Liver (tissue), 3 donors: ENCODE data around the gene TPTE.
"Not testable (repeated sequence)": the region's sequence is repeated elsewhere in the genome, so short reads cannot be mapped to it uniquely, and the experiment has no call there.

ENCODE experiments used
- ATF3 ChIP-seq: IDR thresholded peaks from 2 replicates; pipeline ENCODE4 v1.6.1; 2016; ENCODE audit warnings: antibody characterized with exemption
- CTCF ChIP-seq: fragments of 150-350 bp; IDR thresholded peaks from 2 replicates; pipeline ENCODE4 v1.5.1; 2017; ENCODE audit warnings: improper control_type of control experiment, low read depth, low read length; ENCODE audit not compliant: missing input control
- GABPA ChIP-seq, 2 donors: IDR thresholded peaks in 1 of 2; conservative IDR thresholded peaks in 1 of 2; 2 replicates each; pipeline ENCODE4 v1.6.1; 2016; ENCODE audit warnings: antibody characterized with exemption in 2 of 2, mild to moderate bottlenecking in 1 of 2, moderate library complexity in 1 of 2
- HNF4A ChIP-seq, 2 donors: conservative IDR thresholded peaks; 2 replicates each; pipeline ENCODE4 v1.6.1; 2016; ENCODE audit warnings: antibody characterized with exemption in 2 of 2, mild to moderate bottlenecking in 2 of 2
- JUND ChIP-seq, 2 donors: IDR thresholded peaks; 2 replicates each; pipeline ENCODE4 v1.6.1; 2016; ENCODE audit warnings: antibody characterized with exemption in 2 of 2
- MAX ChIP-seq: IDR thresholded peaks from 2 replicates; pipeline ENCODE4 v1.6.1; 2016; ENCODE audit warnings: antibody characterized with exemption
- RAD21 ChIP-seq, 2 donors: IDR thresholded peaks; 2 replicates each; pipeline ENCODE4 v1.6.1; 2016; ENCODE audit warnings: antibody characterized with exemption in 2 of 2, mild to moderate bottlenecking in 2 of 2
- SP1 ChIP-seq: IDR thresholded peaks from 2 replicates; pipeline ENCODE4 v1.6.1; 2018; ENCODE audit warnings: antibody characterized with exemption, mild to moderate bottlenecking
- TAF1 ChIP-seq: conservative IDR thresholded peaks from 2 replicates; pipeline ENCODE4 v1.6.1; 2016; ENCODE audit warnings: antibody characterized with exemption, mild to moderate bottlenecking
- YY1 ChIP-seq: IDR thresholded peaks from 2 replicates; pipeline ENCODE4 v1.6.1; 2016; ENCODE audit warnings: antibody characterized with exemption, mild to moderate bottlenecking
- TF ChIP-seq, protein P1 (sequence below): IDR thresholded peaks from 2 replicates; pipeline ENCODE4 v1.6.1; 2016; ENCODE audit warnings: antibody characterized with exemption, mild to moderate bottlenecking
- donor health status: healthy.
- donor health status: healthy.

- not testable (repeated sequence) for TF ChIP-seq CTCF; SP1; RAD21 (IDR thresholded peaks at IDR 0.05); JUND (IDR thresholded peaks at IDR 0.05); TAF1; YY1; HNF4A (conservative IDR thresholded peaks at IDR 0.05); MAX; GABPA (IDR thresholded peaks at IDR 0.05 in 1 of 2, conservative IDR thresholded peaks at IDR 0.05 in 1 of 2); ATF3
- TF ChIP-seq, protein P1, sequence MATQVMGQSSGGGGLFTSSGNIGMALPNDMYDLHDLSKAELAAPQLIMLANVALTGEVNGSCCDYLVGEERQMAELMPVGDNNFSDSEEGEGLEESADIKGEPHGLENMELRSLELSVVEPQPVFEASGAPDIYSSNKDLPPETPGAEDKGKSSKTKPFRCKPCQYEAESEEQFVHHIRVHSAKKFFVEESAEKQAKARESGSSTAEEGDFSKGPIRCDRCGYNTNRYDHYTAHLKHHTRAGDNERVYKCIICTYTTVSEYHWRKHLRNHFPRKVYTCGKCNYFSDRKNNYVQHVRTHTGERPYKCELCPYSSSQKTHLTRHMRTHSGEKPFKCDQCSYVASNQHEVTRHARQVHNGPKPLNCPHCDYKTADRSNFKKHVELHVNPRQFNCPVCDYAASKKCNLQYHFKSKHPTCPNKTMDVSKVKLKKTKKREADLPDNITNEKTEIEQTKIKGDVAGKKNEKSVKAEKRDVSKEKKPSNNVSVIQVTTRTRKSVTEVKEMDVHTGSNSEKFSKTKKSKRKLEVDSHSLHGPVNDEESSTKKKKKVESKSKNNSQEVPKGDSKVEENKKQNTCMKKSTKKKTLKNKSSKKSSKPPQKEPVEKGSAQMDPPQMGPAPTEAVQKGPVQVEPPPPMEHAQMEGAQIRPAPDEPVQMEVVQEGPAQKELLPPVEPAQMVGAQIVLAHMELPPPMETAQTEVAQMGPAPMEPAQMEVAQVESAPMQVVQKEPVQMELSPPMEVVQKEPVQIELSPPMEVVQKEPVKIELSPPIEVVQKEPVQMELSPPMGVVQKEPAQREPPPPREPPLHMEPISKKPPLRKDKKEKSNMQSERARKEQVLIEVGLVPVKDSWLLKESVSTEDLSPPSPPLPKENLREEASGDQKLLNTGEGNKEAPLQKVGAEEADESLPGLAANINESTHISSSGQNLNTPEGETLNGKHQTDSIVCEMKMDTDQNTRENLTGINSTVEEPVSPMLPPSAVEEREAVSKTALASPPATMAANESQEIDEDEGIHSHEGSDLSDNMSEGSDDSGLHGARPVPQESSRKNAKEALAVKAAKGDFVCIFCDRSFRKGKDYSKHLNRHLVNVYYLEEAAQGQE = not testable (repeated sequence)
Observed at GRCh38 chr21:10477794-10478193, 43.6 kb upstream of the TPTE start.
